GM21717 (cell line): ENCODE results near the gene CDK5RAP2.

ENCODE experiments used
- ATAC-seq: cut with Tn5 transposase; IDR thresholded peaks from one replicate; pipeline ENCODE4 v1.9.1; 2021; ENCODE audit warnings: mild to moderate bottlenecking, moderate library complexity; ENCODE audit not compliant: unreplicated experiment

The CDK5RAP2 gene

DNA sequence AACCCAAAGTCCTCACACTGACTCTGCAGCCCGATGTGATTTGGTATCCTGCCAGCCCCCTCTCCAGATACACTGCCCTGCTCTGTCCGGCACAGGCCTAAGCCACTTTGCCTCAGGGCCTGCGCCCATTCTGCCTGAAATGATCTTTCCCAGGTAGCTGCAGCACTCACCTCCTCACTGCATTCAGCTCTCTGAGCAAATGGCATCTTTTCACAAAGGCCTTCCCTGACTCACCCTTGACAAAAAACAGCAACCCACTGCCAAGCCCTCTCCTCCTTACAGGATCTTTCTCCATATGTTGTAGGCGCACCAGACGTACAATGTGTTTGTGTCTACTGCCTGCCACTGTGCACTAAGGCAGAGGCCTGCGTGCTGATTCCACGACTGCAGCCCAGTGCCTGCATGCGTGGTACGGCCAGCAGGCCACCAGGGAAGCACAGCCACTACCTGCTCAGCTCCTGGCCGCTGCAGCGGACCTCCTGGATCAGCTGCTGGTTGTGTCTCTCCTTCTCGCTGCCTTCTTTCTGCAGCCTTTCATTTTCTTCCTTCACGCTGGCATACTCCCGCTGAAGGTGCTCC, 171.2 kb downstream of the CDK5RAP2 start:
- ATAC-seq = no peak

DNA sequence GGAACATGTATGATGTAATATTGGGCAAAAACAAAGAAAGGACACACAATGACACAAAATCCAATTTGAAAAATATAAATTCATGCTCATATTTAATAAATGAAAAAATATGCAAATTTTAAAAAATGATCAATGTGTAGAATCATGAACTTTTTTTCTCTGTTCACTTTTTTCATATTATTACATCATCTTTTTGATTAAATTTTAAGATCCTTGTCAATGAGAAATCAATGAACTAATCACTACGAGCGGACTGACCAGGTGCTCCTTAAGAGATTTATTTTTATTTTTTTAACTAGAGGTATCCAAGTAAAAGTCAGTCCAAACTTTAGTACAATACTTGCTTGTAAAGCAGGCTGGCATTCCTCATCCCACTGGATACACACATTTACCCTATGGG, 174.1 kb downstream of the CDK5RAP2 start:
- no peak for ATAC-seq

DNA sequence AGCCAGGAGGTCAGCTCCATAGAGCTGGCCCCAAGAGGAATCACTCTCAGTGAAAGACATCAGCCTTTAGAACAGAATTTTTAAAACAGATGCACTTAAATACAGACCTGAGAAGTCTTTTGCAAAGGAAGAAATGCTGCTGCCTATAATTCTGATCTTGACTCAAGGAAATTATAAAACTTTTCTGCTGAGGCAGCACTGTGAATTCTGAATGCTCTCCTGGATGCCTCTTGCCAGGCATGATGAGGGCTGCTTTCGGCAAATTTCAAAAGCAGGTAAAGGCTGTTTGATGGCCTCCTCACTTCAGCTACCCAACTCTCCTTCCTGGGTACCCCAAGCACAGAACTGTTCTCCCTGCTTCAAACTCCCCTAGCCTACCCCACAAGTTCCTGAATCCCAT, 174.8 kb downstream of the CDK5RAP2 start:
- no peak for ATAC-seq

DNA sequence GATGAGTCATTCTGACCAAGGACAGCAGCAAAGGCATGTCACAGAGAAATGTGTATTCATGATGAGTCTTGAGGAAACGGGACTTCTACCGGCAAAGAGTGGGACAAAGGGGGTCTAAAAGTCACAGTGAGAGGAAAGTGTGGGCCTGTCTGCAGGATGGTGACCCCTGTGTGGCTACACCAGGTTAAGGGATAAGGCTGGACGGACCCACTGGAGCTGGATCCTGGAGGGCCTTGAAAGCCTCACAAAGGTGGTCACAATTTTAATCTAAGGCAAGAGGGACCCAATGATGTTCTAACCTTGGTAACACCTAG, 176.5 kb downstream of the CDK5RAP2 start:
- no peak for ATAC-seq

- ATAC-seq = no peak
Observed at GRCh38 chr9:120402741-120403542, 177.0 kb downstream of the CDK5RAP2 start.

DNA sequence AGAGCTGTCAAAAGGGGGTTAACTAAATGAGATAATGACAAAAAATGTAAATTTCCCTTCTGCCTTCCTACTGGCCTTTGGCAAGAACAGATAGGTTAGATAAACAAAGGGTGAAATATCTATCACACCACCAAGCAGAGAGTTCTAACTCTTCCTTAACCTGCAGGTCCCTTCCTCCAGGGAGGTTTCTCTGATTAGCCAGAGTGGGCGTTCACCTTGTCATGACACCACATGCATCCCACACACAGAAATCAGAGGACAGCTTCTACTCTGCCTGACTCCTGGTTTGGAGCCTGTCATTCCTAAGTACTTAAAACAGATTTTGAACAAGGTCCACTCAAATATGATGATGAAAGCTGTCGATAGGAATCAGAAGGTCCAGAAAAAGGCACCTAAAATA, 180.0 kb downstream of the CDK5RAP2 start:
- no peak for ATAC-seq

DNA sequence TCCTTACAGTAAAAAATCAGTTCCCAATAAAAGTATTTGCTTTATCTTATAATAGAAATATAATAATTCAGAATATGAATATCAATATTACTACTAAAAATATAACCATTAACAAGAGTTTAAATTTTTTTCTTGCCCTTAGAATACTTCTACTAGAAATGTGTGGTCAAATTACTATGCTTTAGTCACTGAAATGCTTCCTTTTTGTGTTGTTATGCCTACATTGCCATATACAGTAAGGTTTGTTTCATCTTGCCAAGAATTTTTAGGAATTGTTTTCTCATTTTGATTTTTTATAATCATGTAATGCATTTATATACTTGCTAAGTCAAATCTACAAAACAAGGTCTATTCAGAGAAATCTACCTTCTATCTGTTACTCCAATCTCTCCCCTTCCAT, 181.7 kb downstream of the CDK5RAP2 start:
- ATAC-seq = no peak

DNA sequence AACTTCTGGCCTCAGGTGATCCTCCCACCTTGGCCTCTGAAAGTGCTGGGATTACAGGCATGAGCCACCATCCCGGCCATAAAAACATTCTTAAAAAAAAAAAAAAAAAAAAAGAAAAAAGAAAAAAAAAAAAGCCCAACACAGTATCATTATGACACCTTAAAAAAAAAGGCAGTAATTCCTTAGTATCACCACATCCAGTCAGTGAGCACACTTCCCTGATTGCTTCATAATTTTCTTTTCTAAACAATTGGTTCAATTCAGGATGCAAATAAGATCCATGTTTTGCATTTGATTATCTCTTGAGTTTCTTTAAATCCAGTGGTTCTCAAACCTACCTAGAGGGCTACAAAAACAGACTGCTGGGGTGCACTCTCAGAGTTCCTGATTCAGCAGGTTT, 182.5 kb downstream of the CDK5RAP2 start:
- no peak for ATAC-seq

GRCh38 chr9:120396931-120397330, 183.0 kb downstream of the CDK5RAP2 start:
- no peak for ATAC-seq

GRCh38 chr9:120396418-120396817, 183.5 kb downstream of the CDK5RAP2 start:
- ATAC-seq = no peak

DNA sequence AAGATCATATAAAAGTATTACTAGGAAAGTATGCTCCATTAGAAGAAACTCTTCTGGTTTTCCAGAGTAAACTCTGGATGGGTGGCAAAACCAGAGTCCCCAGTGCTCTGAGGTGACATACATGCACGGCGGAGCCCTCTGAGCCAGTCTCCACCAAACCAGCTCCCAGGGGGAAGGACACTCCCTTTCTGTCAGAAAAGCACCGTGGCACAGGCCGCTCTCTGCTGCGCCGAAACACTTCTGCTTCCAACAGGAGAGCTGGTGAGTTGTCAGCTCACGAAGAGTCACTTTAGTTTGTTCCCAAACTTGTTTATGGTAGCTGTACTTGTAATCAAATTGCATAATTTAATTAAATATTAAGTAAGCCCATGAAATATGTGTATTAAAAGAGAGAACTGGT, 184.6 kb downstream of the CDK5RAP2 start:
- no peak for ATAC-seq

DNA sequence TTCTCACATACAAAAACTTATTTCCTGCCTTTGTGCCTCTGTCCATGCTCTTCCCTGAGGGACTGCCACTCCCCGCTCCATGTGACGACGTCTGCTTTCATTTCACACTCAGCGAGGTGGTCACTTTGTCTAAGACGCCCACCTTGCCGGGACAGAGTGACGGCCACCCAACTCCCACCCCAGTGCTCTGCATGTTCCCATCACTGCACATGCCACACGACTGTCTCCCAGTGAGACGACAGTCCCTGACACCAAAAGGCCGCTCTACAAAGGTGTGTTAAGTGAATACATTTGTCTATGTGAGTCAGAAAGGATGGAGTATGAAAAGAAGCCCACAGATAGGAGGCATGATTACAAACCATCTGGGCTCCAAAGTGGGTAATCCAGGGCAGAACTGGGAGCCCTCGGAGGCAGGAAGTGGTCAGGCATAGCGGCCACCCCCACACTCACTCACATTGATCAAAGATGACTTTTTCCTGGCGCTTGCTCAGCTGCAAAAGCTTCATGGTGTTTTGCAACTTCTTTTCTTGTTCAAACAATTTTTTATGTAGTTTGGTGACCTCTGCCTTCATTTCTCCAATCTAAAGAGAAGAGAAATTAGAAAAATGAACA, 185.8 kb downstream of the CDK5RAP2 start:
- ATAC-seq = no peak

DNA sequence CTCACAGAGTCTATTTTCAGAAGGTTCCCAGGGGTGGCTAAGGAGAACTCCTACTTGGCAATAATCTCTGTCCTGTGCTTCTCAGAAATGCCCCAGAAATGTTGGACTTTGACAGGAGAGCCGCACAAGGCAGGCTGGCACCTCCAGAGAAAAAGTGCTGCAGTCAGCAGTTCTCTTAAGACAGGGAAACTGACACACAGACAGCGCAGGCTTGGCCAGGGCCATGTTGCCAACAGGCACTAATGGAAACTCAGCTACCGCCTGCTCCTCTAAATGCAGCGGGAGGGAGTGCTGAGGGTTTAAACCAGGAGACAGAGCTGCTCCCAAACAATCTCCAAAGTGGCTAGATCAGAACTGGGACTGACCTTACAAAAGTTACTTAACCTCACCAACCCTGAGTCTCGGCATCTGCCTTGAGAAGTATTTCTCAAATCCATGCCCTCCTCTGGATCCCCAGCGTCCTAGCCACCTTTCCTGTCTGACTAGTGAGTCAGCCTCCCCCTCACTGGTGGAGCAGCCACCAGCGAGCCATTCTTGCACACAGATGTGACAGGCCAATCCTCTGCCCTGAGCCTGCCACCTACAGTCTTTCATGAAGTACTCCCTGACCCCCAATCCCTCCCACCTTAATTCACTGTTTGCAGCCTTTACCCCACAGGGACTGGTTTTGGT, 186.4 kb downstream of the CDK5RAP2 start:
- ATAC-seq = no peak

DNA sequence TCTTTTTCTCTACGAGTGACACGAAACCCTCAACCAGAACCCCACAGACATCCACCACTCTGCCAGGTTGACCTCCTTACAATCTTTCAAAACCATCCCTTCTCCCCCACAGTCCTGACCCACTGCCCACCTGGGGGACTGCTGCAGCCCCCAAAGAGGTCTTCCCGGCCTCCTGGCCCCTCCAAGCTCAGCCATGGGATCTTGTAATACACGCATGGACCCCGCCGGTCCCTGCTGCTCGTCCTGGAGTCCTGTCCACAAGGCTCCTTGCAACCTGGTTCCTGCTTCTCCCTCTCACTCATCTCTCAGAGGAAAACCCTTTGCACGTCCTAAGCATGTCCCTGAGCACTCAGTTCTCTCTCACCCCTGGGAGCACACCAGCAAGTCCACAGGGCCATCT, 187.3 kb downstream of the CDK5RAP2 start:
- ATAC-seq = no peak

- no peak for ATAC-seq
Observed at GRCh38 chr9:120392245-120392644, 187.7 kb downstream of the CDK5RAP2 start.

DNA sequence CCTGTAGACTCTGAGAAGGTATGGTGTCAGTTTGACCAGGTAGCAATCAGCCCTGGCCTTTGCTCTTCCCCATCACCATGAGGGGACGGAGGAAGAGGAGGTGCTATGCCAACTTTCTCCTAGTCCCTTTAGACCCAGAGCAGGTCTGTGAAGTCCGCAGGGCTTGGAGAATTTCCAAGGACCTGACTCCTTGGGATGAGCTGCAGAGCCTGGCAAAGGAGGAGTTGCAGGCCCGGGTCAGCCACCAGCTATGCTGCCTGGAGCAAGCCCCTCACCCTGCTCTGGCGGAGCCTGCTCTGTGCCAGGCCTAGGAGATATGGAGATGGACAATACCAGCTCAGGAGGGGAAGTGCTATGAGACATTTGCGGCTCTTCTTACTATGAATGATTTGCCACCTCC, 188.3 kb downstream of the CDK5RAP2 start:
- no peak for ATAC-seq

GRCh38 chr9:120390637-120391190, 189.3 kb downstream of the CDK5RAP2 start:
- ATAC-seq = no peak

- no peak for ATAC-seq
Observed at GRCh38 chr9:120389867-120390266, 190.1 kb downstream of the CDK5RAP2 start.

DNA sequence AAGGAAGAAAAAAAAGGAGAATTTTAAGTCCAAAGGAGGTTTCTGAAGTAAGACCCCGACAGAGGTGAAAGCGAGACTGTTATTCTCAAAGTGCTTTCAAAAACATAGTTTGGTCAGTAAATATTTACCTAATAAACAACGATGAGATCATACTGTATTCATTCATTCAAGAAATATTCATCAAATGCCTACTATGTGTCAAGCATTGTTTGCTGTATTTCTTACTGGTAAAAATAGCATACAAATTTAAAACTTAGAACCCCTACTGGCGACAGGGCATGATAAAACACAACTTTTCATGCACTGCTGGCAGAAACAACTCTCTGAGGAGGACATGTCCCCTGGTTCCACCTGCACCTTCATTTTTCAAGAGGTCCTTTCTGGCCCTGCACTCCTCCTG, 190.7 kb downstream of the CDK5RAP2 start:
- no peak for ATAC-seq

- no peak for ATAC-seq
Observed at GRCh38 chr9:120388003-120388855, 191.7 kb downstream of the CDK5RAP2 start.
